ENCODE measurements around the gene RAB5IF.
A peak's percentile ranks its signal among the peaks of the same experiment; 100 is the strongest.

DNA sequence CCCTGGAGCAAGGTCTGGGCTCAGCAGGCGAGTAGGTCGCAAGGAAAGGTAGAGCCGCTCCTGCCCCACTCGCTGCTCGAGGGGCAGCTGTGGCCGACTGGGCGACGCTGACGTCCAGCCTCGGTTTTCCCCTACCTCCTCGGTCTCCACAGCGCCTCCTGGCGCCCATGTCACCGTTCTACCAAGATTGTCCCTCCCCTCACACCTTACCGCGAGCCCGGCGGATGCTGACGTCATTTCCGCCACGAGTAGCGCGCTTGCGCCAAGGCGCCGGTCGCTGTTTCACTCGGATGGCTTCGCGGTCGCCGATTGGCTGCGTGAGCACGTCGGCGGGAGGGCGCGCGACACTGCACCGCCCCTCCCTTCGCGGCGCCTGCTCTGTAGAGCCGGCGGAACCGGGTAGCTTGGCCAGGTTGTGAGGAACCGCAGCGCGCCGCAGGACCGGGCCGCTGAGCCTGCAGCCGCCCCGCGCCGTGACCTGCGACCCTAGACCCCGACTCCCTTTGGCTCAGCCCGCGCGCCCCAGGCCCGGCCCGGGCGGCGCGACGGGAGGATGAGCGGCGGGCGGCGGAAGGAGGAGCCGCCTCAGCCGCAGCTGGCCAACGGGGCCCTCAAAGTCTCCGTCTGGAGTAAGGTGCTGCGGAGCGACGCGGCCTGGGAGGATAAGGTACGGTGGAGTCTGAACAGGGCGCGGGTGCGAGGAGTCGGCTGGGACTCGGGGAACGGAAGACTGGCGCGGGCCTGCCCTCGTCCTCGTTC lies at the start of gene RAB5IF:
- TF ChIP-seq CTCF (conservative IDR thresholded peaks at IDR 0.05) (peak; percentile 96), ZFX (IDR thresholded peaks at IDR 0.05) (peak; percentile 91; the same call in 1 of the 2 replicates)
